NCI-H1436 (cell line): ENCODE results near the gene AUTS2.

Experiments used
- DNase-seq: peaks from one replicate; lab custom pipeline; 2025; lab: John Stamatoyannopoulos, UW

Gene AUTS2

GRCh38 chr7:70188901-70189650, 590.8 kb downstream of the AUTS2 start:
- no peak for DNase-seq

GRCh38 chr7:70189776-70190175, 591.5 kb downstream of the AUTS2 start:
- no peak for DNase-seq

GRCh38 chr7:70190281-70190680, 592.0 kb downstream of the AUTS2 start:
- DNase-seq, result no peak

GRCh38 chr7:70193514-70193913, 595.2 kb downstream of the AUTS2 start:
- DNase-seq, result no peak

GRCh38 chr7:70208236-70209063, 610.2 kb downstream of the AUTS2 start:
- no peak for DNase-seq

- DNase-seq, result no peak
These were observed 612.1 kb downstream of the AUTS2 start for GRCh38 chr7:70210200-70210935.

GRCh38 chr7:70210936-70211310, 612.6 kb downstream of the AUTS2 start:
- no peak for DNase-seq

- no peak for DNase-seq
These were observed 614.0 kb downstream of the AUTS2 start for GRCh38 chr7:70212281-70212680.

- no peak for DNase-seq
These were observed 615.8 kb downstream of the AUTS2 start for GRCh38 chr7:70214071-70214470.

- no peak for DNase-seq
These were observed 617.2 kb downstream of the AUTS2 start for GRCh38 chr7:70215491-70215890.

GRCh38 chr7:70217571-70217970, 619.3 kb downstream of the AUTS2 start:
- DNase-seq, result no peak

GRCh38 chr7:70218006-70218405, 619.7 kb downstream of the AUTS2 start:
- no peak for DNase-seq

- no peak for DNase-seq
These were observed 620.8 kb downstream of the AUTS2 start for GRCh38 chr7:70219061-70219460.

GRCh38 chr7:70229242-70229641, 631.0 kb downstream of the AUTS2 start:
- DNase-seq, result no peak

GRCh38 chr7:70230761-70231160, 632.5 kb downstream of the AUTS2 start:
- DNase-seq, result no peak

GRCh38 chr7:70233776-70234175, 635.5 kb downstream of the AUTS2 start:
- no peak for DNase-seq

GRCh38 chr7:70237256-70237655, 639.0 kb downstream of the AUTS2 start:
- DNase-seq, result no peak

GRCh38 chr7:70237831-70238575, 639.7 kb downstream of the AUTS2 start:
- DNase-seq, result no peak

GRCh38 chr7:70239918-70240317, 641.6 kb downstream of the AUTS2 start:
- DNase-seq, result no peak

GRCh38 chr7:70240873-70241272, 642.6 kb downstream of the AUTS2 start:
- no peak for DNase-seq

GRCh38 chr7:70241536-70242175, 643.4 kb downstream of the AUTS2 start:
- no peak for DNase-seq
